Middle frontal gyrus (tissue), 1 donor: ENCODE data around the gene C17orf50.

Experiments used
- DNase-seq: peaks from one replicate; pipeline ENCODE4 v3.0.0-alpha.2; 2015; ENCODE audit warnings: low spot score; ENCODE audit errors: extremely low spot score

C17orf50 gene

DNA sequence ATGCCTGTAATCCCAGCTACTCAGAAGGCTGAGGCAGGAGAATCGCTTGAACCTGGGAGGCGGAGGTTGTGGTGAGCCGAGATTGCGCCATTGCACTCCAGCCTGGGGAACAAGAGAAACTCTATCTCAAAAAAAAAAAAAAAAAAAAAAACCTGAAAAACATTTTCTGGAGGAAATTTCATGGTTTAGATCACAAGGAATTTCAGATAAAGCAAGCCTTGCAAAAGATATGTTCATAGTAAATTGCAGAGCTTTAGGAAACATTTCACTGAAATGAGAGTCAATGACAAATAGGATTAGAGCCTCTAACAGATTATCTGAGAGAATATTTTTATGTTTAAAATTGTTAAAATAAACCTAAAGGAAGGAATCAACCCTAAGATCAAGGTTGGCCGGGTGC is 51.8 kb downstream of the C17orf50 start:
- no peak for DNase-seq
